ENCODE measurements around the gene PAH.
A peak's percentile ranks its signal among the peaks of the same experiment; 100 is the strongest.

DNA sequence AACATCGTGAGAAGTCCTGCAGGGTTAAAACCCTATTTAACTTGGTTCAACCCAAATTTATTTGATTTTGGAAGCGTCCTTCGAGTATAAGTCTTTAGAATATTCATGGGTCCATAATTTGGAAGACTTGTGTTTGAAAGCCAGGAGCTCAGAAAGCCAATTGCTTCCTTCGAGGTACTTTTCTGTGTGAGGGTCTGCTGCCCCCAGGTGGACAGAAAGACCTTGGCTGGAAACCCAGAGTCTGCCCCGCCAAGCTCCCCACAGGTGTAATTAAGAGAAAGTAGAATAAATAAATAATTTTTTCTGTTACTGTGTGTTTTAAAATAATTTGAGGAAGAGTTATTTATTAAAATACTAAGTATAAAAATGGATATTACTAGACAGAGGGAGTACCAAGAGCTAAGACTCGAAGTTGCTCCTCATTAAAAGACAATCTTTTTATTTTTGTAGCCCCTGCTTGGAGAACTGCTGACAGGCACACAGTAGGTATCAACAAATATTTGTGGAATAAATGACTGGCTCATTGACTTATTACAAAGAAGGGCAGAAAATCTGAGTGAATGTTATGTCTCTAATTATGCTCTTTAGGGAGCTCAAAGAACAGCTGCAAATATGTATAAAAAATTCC is 105.8 kb downstream of the PAH start:
- peak in 6 of 11 experiments; percentile 11 to 47 (median 39) for TF ChIP-seq CTCF (IDR thresholded peaks at IDR 0.05 in 8 of 11, conservative IDR thresholded peaks at IDR 0.05 in 3 of 11)
- no peak for TF ChIP-seq POLR2A (IDR thresholded peaks at IDR 0.05)
- no peak for TF ChIP-seq POLR2AphosphoS5 (IDR thresholded peaks at IDR 0.05)
